GM21526 (cell line): ENCODE measurements around the gene ASB17.
"Not testable (repeated sequence)": the region's sequence is repeated elsewhere in the genome, so short reads cannot be mapped to it uniquely, and the experiment has no call there.

Experiments used
- ATAC-seq: cut with Tn5 transposase; IDR thresholded peaks from one replicate; pipeline ENCODE4 v1.9.1; 2021; ENCODE audit warnings: moderate library complexity; ENCODE audit not compliant: unreplicated experiment, low FRiP score

The ASB17 gene, protein sequence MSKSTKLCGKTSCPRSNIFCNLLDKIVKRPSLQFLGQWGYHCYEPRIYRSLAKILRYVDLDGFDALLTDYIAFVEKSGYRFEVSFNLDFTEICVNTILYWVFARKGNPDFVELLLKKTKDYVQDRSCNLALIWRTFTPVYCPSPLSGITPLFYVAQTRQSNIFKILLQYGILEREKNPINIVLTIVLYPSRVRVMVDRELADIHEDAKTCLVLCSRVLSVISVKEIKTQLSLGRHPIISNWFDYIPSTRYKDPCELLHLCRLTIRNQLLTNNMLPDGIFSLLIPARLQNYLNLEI

DNA sequence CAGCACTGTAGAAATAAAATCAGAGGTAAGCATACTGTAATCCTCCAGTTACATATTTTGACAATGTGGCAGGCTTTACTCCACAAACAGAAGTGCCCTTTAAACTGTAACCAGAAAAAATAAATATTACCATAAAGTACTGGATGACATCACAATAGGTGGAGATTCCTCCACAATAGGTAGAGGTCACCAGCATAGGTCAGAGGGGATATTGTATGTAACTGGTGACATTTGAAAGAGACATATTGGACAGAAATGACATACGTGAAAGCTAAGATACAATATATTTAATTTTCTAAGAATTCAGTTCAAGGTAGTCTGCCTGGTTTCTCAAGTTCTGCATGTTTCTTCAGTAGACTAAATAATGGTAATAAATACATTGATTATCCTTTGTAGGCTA lies at the start of gene ASB17:
Gene ASB17, minus strand, starts transcription at position 101 of the 400 bp plus-strand sequence. CDS start 113 bp downstream, outside the sequence.
- ATAC-seq = no peak

DNA sequence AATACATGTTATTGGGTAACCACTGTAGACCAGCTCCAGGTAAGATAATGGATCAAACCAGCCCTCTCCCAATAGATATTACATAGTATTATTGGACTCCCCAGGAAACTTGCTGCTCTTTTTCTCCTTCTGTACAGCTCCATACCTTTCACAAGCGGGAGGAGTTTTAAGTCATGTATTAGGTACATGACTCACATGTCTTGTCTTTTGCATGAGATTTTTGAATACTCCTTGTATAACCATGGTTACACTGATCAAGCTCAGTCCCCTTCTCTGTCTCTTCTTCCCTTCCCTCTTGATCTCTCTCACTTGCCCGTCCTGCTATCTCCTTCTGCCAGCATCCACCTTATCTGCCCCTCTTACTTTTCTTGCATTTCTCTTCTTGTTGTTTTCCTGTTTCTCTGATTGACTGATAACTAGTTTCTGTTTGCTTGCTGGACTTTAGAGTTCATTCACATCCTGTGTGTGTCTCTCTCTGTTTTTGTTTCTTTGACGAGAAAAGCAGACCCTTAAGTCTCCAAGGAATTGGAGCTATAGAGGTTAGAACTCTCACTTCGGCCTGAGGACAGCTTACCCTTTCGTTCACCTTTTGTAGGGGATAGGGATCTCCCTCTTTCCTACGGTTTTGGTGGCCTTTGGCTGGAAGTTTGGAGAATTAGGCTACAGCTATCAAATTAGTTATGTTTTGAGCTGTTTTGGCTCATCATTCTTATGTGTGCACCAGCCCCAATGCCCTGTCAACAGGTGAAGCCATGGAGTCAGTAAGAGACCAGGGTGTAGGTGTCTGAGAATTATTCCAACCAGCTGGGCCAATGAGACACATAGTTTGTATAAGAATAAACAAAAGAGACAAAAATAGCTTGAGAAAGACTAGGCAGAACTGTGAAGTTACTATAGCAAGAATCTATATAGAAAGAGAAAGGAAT lies 49.0 kb upstream of the ASB17 start:
- peak; percentile 45 for ATAC-seq

DNA sequence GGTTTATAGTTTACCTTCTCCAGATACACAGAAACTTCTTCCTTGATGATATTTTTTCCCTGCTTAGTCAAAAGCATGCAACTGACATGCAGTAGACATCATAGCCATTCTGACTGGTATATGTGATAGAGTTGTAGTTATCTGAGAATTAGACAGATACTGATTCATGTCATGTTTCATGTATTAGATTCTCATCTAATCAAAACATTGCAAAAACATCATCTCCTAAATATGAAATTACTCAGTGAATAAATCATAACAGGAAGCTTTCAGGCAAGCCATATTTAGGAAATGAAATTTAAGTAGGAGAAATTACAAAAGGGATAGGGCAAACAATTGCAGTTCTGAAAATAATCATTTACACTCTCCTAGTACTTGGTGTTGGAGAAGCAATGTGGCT lies 38.4 kb upstream of the ASB17 start:
- ATAC-seq = no peak

DNA sequence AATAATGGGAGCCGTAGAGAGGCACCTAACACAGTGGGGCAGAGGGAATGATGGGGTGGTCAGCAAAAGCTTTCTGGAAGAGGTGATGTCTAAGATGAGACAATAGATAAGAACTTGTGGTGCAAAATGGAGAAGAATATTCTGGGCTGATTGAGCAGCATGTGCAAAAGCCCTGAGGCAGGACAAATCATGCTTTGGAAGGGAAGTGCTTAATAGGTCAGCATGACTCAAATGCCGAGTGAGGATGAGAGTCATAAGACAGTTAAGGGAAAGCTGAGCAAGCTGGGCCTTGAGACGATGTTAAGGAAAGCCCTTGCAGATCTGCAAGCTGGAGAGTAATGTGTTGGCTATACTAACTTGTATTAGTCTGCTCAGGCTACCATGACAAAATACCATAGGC lies 37.3 kb upstream of the ASB17 start:
- no peak for ATAC-seq

DNA sequence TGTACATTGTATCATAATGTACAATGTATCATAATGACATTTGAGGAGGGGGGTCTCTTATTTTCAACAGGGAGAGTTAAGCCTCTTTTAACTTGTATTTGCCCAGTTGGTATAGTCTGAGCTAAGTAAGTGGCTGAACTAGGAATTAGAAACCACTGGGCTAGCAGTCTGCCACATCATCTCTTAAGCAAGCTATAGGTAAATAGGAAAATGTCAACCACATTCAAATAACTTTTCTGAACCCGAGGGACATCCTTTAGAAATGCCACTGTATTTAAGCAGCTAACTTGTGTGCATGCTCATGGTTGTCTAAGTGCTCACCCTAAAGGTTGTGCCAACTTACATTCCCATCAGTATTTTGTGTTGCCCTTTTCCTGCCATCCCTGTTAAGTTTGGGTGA lies 35.5 kb upstream of the ASB17 start:
- ATAC-seq = no peak

DNA sequence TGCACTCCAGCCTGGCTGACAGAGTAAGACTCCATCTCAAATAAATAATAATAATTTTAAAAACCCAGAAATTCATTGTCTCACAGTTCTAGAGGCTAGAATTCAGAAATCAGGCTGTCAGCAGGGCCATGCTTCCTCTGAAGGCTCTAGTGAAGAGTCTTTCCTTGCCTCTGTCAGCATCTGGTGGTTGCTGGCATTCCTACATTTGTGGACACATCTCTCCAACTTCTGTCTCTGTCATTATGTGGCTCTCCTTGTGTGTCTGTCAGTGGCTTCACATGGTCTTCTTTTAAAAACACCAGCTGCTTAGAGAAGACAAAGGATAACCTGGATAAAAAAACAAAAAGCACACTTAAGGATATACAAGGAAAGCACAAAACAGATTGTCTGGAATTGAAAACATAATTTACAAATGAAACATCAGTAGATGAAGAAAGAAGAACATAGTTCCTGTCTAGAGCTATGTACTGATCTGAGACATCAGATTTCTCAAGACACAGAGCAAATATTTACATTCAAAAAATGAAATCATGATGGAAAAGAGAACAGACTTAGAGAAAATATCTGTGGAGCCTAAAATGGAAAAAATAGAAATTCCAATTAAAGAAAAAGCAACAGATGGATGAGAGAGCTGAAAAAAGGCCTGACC lies 32.7 kb upstream of the ASB17 start:
- no peak for ATAC-seq

DNA sequence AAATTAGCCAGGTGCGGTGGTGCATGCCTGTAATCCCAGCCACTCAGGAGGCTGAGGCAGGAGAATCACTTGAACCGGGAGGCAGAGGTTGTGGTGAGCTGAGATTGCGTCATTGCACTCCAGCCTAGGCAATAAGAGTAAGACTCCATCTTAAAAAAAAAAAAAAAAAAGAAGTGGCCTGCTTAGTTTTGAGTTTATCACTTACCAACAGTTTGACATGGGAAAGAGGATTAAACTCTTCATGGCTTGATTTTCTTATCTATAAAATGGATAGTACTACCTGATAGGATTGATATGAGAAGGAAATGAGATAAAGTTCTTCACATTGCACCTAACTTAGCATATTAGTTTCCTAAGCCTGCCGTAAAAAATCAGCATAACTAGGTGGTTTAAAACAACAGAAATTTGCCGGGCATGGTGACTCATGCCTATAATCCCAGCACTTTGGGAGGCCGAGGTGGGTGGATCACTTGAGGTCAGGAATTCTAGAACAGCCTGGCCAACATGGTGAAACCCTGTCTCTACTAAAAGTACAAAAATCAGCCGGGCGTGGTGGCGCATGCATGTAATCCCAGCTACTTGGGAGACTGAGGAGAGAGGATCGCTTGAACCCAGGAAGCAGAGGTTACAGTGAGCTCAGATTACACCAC lies 32.0 kb upstream of the ASB17 start:
- not testable (repeated sequence) for ATAC-seq

DNA sequence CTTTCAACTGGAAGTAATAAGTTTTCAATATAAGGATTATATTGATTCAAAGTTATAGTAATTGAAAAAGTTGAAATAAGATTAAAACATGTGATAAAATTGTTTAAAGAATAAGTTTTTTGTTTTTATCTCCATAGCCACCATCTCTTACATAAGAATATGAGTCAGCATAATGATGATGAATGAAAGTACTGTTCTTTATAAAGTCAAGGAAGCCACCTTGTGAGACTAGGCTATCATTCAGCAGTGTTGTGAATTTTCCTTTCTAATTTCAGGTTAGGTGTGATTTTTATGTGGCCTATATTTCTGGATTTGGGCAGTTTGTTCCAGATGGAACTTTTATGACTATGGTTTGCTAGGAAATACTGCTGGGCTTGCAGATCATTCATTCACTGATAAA lies 22.4 kb upstream of the ASB17 start:
- no peak for ATAC-seq

DNA sequence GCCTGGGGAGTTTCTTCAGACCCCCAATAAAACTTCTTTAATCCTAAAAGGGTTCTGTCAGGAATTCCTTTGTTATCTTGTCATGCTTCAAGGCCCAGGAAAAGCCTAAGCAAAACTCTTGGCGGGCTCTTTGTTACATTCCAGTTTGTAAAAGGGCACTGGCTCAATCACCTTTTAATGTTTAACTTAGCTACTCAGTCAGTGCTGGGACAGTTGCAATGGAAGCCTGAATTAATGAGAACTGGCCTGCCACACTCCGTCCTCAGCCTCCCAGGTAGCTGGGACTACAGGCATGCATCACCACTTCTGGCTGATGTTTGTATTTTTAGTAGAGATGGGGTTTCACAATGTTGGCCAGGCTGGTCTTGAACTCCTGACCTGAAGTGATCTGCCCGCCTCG lies 21.3 kb upstream of the ASB17 start:
- no peak for ATAC-seq

DNA sequence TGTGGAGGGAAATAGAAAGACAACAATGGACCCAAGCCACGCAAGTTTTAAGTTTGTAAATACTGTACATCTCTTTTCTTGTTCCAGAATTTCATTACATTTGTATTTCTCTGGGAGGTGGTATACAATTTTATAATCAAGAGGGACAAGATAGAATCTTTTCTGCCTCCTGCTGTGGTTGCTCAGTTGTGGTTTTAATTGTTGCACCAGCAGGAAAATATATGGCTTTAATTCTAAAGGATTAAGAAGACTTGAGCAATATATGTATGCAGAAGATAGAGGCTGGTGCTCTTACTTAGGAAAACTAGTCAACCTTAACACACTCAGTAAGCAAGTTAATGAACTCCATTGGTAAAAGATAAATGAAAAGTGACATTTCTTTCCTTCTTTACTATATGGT lies 19.8 kb upstream of the ASB17 start:
- no peak for ATAC-seq

DNA sequence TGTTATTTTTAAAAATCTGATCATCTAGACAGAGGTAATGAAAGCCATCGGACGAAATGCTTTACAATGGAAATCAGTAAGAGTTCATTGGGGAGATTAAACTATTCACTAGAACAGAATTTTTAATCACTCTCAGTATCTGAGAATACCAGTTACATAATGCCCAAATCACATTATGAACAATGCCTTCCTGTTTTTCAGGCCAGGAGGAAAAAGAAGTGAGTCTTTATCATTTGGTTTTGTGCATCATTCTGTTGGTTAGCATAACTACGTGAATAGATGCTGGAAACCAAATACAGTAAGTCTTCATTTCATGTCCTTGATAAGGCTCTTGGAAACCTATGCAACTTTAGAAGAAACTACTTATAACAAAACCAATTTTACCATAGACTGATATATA lies 18.0 kb upstream of the ASB17 start:
- ATAC-seq = no peak

DNA sequence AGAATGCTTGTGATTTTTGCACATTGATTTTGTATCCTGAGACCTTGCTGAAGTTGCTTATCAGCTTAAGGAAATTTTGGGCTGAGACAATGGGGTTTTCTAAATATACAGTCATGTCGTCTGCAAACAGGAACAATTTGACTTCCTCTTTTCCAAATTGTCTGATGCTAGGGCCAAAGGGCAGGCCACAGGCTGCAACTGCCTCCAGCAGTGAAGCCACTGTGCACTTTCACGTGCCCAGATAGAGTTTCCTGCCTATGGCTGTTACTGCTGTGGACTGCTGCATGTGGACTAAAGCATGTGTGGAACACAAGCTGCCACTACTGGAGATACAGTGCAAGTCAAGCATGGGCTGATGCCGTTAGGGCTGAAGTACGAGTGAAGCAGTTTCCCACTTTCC lies 10.8 kb upstream of the ASB17 start:
- ATAC-seq = not testable (repeated sequence)

DNA sequence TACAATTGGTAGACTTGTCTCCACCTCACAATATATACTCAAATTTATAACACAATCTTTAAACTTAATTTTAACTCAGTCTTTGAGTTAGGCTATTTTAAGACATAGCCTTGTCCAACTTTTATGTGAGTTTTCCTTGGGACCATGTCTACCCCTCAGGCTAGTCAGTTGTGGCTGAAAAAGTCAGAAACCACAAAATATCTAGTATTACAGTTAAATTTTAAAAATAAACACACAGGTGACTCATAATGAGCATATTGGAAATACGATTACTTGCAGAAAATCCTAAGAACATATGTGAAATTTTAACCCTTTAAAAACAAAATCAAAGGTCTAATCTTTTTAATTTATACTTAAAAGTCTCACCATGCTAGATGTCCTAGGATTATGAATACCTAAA lies 4.8 kb upstream of the ASB17 start:
- no peak for ATAC-seq

DNA sequence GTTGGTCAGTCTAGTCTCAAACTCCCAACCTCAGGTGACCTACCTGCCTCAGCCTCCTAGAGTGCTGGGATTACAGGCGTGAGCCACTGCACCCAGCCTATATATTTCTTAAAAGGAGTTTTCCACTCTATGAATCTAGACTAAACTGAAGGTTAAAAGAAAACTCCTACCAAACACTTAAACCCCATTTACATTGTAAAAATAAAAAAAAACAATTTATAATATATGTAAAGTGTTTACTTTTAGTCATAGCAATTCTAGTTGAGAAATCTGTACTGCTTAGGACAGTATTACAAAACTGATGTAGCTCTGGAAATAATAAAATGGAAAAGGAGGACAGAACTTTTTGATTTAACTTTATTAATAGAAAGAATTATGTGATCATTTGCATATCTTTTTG lies 9.5 kb downstream of the ASB17 start:
- ATAC-seq = no peak

DNA sequence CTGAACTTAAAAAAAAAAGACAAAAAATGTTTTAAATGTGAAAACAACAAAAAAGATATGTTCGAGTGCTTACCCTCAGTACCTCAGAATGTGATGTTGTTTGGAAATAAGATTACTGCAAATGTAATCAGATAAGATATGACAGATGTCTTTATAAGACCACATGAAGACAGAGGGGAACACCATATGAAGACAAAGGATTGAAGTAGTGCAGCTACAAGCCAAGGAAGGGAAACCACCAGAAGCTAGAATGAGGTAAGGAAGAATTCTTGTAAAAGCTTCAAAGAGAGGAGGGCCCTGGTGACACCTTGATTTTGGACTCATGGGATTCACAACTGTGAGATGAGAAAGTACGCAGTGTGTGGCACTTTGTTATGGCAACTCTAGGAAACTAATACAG lies 15.4 kb downstream of the ASB17 start:
- ATAC-seq = no peak

DNA sequence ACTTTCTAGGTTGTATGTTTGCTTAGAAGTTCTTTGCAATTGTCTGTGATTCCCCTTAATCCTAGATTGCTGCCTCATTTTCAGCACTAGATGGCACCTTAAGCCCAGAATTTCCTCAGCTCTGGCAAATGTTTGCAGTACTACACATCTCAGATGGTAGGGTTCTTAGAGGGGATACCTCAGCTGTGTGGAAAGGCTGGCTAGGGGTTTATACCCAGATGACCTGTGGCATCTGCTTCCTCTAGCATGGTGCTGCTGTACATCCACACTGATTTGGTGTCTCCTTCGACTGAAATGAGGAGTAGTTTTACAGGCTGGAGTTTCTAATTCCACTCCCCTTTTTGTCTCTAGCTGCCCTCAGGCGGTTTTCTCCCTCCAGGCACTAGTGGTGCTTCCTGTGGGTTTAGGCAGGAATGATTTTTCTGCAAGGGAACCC lies 23.5 kb downstream of the ASB17 start:
- peak; percentile 74 for ATAC-seq

DNA sequence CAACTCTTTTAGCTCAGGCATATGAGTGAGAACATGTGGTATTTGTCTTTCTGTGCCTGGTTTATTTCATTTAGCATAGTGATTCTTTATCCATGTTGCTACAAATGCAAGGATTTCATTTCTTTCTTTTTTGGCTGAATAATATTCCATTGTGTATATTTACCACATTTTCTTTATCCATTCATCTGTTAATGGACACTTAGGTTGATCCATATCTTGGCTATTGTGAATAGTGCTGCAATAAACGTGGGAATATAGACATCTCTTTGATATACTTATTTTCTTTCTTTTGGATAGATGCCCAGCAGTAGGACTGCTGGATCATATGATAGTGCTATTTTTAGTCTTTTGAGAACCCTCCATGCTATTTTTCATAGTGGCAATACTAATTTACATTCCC lies 30.8 kb downstream of the ASB17 start:
- ATAC-seq = no peak

DNA sequence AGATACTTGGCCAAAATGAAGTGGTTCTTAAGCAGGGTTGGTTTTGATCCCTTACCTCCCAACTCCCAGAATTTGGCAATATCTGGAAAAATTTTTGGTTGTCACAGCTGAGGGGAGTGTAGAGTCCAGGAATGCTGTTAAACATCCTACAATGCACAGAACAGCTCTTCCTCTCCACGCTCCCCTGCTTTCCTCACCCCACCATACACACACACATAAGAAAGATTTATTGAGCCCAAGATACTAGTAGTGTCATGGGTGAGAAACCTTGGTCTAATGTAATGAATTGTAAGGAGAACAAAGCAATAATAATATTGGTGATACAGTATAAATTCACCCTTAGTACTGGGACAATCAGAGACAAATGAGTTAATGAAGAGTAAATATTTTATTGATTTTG lies 47.8 kb downstream of the ASB17 start:
- ATAC-seq = no peak

DNA sequence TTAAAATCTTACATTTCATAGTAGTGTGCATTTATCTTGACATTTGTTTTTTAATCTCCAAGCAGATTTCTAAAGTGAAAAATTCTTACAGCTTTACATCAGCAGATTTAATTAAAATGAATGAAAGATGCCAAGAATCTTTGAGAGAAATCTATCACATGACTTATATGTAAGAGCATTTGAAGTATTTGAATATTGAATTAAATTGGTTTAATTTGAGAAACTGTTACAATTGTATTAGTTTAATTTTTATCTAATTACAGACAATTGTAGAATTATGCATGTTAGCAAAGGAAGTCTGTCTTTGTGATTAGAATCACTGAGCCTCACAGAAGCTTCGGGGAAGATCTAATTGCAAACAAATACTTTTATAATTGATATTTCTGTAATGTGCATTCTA lies 52.2 kb downstream of the ASB17 start:
- ATAC-seq = no peak

DNA sequence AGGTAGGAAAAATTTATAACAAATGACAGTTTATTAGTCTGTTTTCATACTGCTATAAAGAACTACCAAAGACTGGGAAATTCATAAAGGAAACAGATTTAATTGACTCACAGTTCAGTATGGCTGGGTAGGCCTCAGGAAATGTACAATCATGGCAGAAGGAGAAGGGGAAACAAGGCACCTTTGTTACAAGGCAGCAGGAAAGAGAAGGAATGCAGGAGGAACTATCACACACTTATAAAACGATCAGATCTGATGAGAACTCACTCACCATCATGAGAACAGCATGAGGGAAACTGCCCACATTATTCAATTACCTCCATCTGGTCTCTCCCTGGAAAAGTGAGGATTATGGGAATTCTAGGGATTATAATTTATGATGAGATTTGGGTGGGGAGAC lies 61.3 kb downstream of the ASB17 start:
- no peak for ATAC-seq
